B cell (primary cell): ENCODE measurements around the gene RGS1. TPM values are rescaled to one million over a fixed set of nuclear protein-coding genes. Genes with fewer than 3 reads are reported as not detected.

Experiments
- ATAC-seq: fragments of 200-7000 bp; cut with Tn5 transposase; one replicate; pipeline ENCODE4 v1.10.0; 2021; ENCODE audit warnings: low read depth, mild to moderate bottlenecking, moderate number of reproducible peaks, moderate library complexity
- CTCF ChIA-PET: fragments of 350-600 bp; sonication (Branson Sonifier 250); formaldehyde crosslinking; loops from one replicate; lab custom pipeline; 2021; ENCODE audit warnings: antibody characterized with exemption, inconsistent platforms; lab: Charles Lee
- POLR2A ChIA-PET: fragments of 350-600 bp; sonication (Branson Sonifier 250); formaldehyde crosslinking; loops from one replicate; lab custom pipeline; 2021; ENCODE audit warnings: antibody characterized with exemption; lab: Charles Lee
- DNase-seq: peaks from one replicate; pipeline ENCODE4 v3.0.0; 2013
- H2AFZ ChIP-seq: 2 replicates; pipeline ENCODE4 v1.6.1; 2012; ENCODE audit warnings: mild to moderate bottlenecking, low read depth, low read length; ENCODE audit not compliant: insufficient read depth, poor library complexity, severe bottlenecking
- H3K27ac ChIP-seq, 2 donors: 1 replicate in 1 of 2; 2 replicates in 1 of 2; pipeline ENCODE4 v1.5.1; 2012 to 2013; ENCODE audit warnings: low read length in 2 of 2, mild to moderate bottlenecking in 2 of 2, moderate library complexity in 1 of 2
- H3K27me3 ChIP-seq, 4 experiments: fragments of 200-600 bp in 1 of 4; sonication (generic) in 1 of 4; replicated peaks in 1 of 4; 1 replicate in 2 of 4; 2 replicates in 2 of 4; pipeline versions ENCODE4 v1.6.1 to v1.7.0; 2013 to 2016; ENCODE audit warnings: low read length in 3 of 4, mild to moderate bottlenecking in 2 of 4, mixed read lengths in 1 of 4, moderate library complexity in 1 of 4; ENCODE audit not compliant: insufficient read depth in 4 of 4, control insufficient read depth in 3 of 4; ENCODE audit errors: control extremely low read depth in 1 of 4
- H3K36me3 ChIP-seq, 2 experiments: replicated peaks in 1 of 2; 1 replicate in 1 of 2; 2 replicates in 1 of 2; pipeline versions ENCODE4 v1.6.1 to v1.7.1; 2013; ENCODE audit warnings: low read length in 1 of 2; ENCODE audit not compliant: insufficient read depth in 2 of 2, control insufficient read depth in 1 of 2; ENCODE audit errors: control extremely low read depth in 1 of 2, extremely low read depth in 1 of 2
- H3K4me1 ChIP-seq, 2 donors: fragments of 200-600 bp in 1 of 2; sonication (generic) in 1 of 2; 1 replicate in 1 of 2; 2 replicates in 1 of 2; pipeline versions ENCODE4 v1.5.1 to v1.6.1; 2013 to 2017; ENCODE audit warnings: low read length in 2 of 2; ENCODE audit not compliant: control insufficient read depth in 2 of 2, insufficient read depth in 2 of 2
- H3K4me2 ChIP-seq: replicated peaks from 2 replicates; pipeline ENCODE3; 2012; ENCODE audit warnings: mild to moderate bottlenecking, low read depth, low read length; ENCODE audit not compliant: poor library complexity, severe bottlenecking
- H3K4me3 ChIP-seq, 5 experiments: fragments of 200-600 bp in 1 of 5; sonication (generic) in 1 of 5; 1 replicate in 3 of 5; 2 replicates in 2 of 5; pipeline versions ENCODE4 v1.5.1 to v1.7.0; 2011 to 2016; ENCODE audit warnings: low read length in 4 of 5, mild to moderate bottlenecking in 4 of 5, low read depth in 2 of 5, control low read depth in 1 of 5, moderate library complexity in 1 of 5; ENCODE audit not compliant: insufficient read depth in 1 of 5; ENCODE audit errors: control extremely low read depth in 1 of 5, extremely low read depth in 1 of 5
- H3K79me2 ChIP-seq: fragments of 200-600 bp; sonication (generic); one replicate; pipeline ENCODE4 v1.6.0; 2016; ENCODE audit warnings: low read length; ENCODE audit not compliant: control insufficient read depth, insufficient read depth
- H3K9ac ChIP-seq: fragments of 200-600 bp; sonication (generic); 2 replicates; pipeline ENCODE4 v1.6.1; 2017; ENCODE audit warnings: mild to moderate bottlenecking, low read length, moderate library complexity
- H3K9me3 ChIP-seq, 3 donors: one replicate each; pipeline versions ENCODE4 v1.6.1 to v1.7.1; 2013; ENCODE audit warnings: low read length in 2 of 3; ENCODE audit not compliant: control insufficient read depth in 2 of 3, insufficient read depth in 1 of 3; ENCODE audit errors: control extremely low read depth in 1 of 3
- H4K20me1 ChIP-seq: 2 replicates; pipeline ENCODE4 v1.6.0; 2012; ENCODE audit warnings: mild to moderate bottlenecking, low read length; ENCODE audit not compliant: insufficient read depth, control insufficient read depth, poor library complexity, severe bottlenecking
- H3K27ac Mint-ChIP-seq: one replicate; pipeline ENCODE4 v1.8.0; 2021; ENCODE audit warnings: mixed read lengths
- H3K27me3 Mint-ChIP-seq: one replicate; pipeline ENCODE4 v1.8.0; 2021; ENCODE audit warnings: mixed read lengths
- H3K4me1 Mint-ChIP-seq: one replicate; pipeline ENCODE4 v1.8.0; 2021; ENCODE audit warnings: mixed read lengths
- H3K4me3 Mint-ChIP-seq: one replicate; pipeline ENCODE4 v1.8.0; 2021; ENCODE audit warnings: mixed read lengths
- H3K9me3 Mint-ChIP-seq: one replicate; pipeline ENCODE4 v1.8.0; 2022; ENCODE audit warnings: mixed read lengths; ENCODE audit not compliant: insufficient read depth
- EZH2 ChIP-seq: IDR thresholded peaks from 2 replicates; pipeline ENCODE4 v1.6.1; 2012; ENCODE audit warnings: borderline replicate concordance, low read depth, mild to moderate bottlenecking, moderate library complexity, low read length; ENCODE audit not compliant: insufficient read depth, poor library complexity, severe bottlenecking
- WGBS: methylation state at CpG from one replicate; pipeline ENCODE4 v1.1.5; 2013; ENCODE audit warnings: missing lambda C conversion rate; ENCODE audit not compliant: insufficient coverage; 5-methylcytosine and 5-hydroxymethylcytosine counted together
- intact Hi-C: fragments of 100-400 bp; cut with micrococcal nuclease; formaldehyde crosslinking; loops from one replicate; pipeline ENCODE4 v1.10.0; 2022
- polyA plus RNA-seq: library from polyadenylated mRNA; depleted of rRNA; stranded (reverse); fragments of >200 nt; gene quantifications from 2 replicates; pipeline ENCODE4 v1.2.3, GENCODE V29; 2012
- total RNA-seq, 2 donors: library from RNA; stranded (reverse); fragments of 120-200 nt in 1 of 2; gene quantifications; 1 replicate in 1 of 2; 2 replicates in 1 of 2; pipeline versions ENCODE4 v1.2.3 to v1.2.4, GENCODE V29; 2013 to 2022
- TF ChIP-seq, protein P1 (sequence below): fragments of 200-600 bp; IDR thresholded peaks from one replicate; pipeline ENCODE4 v1.8.0; 2022; ENCODE audit warnings: antibody characterized with exemption, mild to moderate bottlenecking

RGS1 gene
- total and polyA plus RNA-seq, 2 donors (not counting 1 experiment from before 2014, with no cell fraction given) = 154 to 180 TPM

DNA sequence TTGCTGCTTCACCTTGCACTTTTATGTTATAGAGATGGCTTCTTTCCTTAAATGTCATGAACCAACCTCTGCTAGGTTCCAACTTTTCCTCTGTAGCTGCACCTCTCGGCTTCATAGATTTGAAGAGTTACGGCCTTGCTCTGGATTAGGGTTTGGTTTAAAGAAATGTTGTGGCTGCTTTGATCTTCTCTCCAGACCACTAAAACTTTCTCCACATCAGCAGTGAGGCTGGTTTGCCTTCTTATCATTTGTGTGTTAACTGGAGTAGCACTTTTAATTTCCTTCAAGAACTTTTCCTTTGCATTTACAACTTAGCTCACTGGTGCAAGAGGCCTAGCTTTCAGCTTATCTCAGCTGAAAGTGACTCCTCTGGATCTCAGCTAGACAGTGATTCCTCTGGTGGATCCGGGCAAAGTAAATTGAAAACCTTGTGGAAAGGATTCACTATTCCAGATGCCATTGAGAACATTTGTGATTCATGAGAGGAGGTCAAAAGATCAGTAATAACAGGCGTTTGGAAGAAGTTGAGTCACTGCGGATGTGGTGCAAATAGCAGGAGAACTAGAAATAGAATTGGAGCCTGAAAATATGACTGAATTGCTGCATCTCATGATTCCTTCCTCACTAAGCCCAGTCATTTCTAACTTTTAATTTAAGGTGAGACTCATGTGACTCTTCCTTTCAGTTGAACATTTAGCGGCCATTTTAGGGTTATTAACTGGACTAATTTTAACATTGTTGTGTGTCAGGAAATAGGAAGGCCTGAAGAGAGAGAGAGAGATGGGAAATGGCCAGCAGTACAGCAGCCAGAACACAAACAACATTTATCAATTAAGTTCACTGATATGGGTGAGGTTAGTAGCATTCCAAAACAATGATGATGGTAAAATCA is 16.2 kb upstream of the RGS1 start:
- DNase-seq = no peak
- Histone ChIP-seq H3K4me3 (no peak overlapping the region), H3K9ac (no peak overlapping the region), H3K4me2 (no peak overlapping the region), H3K79me2 (no peaks in the 10 kb centered on the region), H3K4me1 (no peaks in the 10 kb centered on the region), H4K20me1 (no peaks in the 10 kb centered on the region), H3K27ac (no peak overlapping the region), H3K36me3 (no peaks in the 10 kb centered on the region), H2AFZ (no peak overlapping the region), H3K9me3 (no peaks in the 10 kb centered on the region), H3K27me3 (peaks cover 0 to 2% (median 0%) of the 10 kb centered on the region in 4 experiments)
- Mint-ChIP-seq H3K4me3 (no peak overlapping the region), H3K9me3 (no peaks in the 10 kb centered on the region), H3K27me3 (no peaks in the 10 kb centered on the region), H3K27ac (no peak overlapping the region), H3K4me1 (peaks cover 15% of the 10 kb centered on the region)
- no peak for TF ChIP-seq EZH2
- TF ChIP-seq, protein P1, sequence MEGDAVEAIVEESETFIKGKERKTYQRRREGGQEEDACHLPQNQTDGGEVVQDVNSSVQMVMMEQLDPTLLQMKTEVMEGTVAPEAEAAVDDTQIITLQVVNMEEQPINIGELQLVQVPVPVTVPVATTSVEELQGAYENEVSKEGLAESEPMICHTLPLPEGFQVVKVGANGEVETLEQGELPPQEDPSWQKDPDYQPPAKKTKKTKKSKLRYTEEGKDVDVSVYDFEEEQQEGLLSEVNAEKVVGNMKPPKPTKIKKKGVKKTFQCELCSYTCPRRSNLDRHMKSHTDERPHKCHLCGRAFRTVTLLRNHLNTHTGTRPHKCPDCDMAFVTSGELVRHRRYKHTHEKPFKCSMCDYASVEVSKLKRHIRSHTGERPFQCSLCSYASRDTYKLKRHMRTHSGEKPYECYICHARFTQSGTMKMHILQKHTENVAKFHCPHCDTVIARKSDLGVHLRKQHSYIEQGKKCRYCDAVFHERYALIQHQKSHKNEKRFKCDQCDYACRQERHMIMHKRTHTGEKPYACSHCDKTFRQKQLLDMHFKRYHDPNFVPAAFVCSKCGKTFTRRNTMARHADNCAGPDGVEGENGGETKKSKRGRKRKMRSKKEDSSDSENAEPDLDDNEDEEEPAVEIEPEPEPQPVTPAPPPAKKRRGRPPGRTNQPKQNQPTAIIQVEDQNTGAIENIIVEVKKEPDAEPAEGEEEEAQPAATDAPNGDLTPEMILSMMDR = no peak
- WGBS = 100% methylated on average over 1 of the region's 6 CpGs
- CTCF ChIA-PET = no interaction called here
- intact Hi-C loops = loop anchor here (5.0 kb wide), 1 partner anchor 42 kb away; no protein-coding TSS in a partner anchor
- POLR2A ChIA-PET = no interaction called here
- ATAC-seq = no peak

- Mint-ChIP-seq H3K9me3 (no peaks in the 10 kb centered on the region), H3K27ac (no peak overlapping the region), H3K4me3 (no peak overlapping the region), H3K4me1 (peaks cover 8% of the 10 kb centered on the region), H3K27me3 (peaks cover 2% of the 10 kb centered on the region)
- peaks cover 0 to 2% (median 0%) of the 10 kb centered on the region in 4 experiments for H3K27me3 ChIP-seq
- DNase-seq (no peak), ATAC-seq (no peak)
- H2AFZ ChIP-seq = no peak overlapping the region
- 94% methylated on average over 4 of the region's 4 CpGs for WGBS
- H3K79me2 ChIP-seq = no peaks in the 10 kb centered on the region
- ChIA-PET CTCF (no interaction called here), POLR2A (no interaction called here)
- H3K4me1 ChIP-seq = no peaks in the 10 kb centered on the region
- intact Hi-C loops = no loop called here
- H3K9me3 ChIP-seq = no peaks in the 10 kb centered on the region
- H3K4me2 ChIP-seq = no peak overlapping the region
- no peak overlapping the region for H3K27ac ChIP-seq
- no peaks in the 10 kb centered on the region for H3K36me3 ChIP-seq
- H3K9ac ChIP-seq = no peak overlapping the region
- no peaks in the 10 kb centered on the region for H4K20me1 ChIP-seq
- H3K4me3 ChIP-seq = no peak overlapping the region
- TF ChIP-seq, protein P1 = no peak
- no peak for TF ChIP-seq EZH2
Observed at GRCh38 chr1:192561301-192561700, 14.3 kb upstream of the RGS1 start.
